Right forelimb (tissue), 1 donor: ENCODE measurements around the gene ATL2.

Experiments
- DNase-seq: peaks from one replicate; pipeline ENCODE4 v3.0.0-alpha.2; 2018

ATL2 gene

DNA sequence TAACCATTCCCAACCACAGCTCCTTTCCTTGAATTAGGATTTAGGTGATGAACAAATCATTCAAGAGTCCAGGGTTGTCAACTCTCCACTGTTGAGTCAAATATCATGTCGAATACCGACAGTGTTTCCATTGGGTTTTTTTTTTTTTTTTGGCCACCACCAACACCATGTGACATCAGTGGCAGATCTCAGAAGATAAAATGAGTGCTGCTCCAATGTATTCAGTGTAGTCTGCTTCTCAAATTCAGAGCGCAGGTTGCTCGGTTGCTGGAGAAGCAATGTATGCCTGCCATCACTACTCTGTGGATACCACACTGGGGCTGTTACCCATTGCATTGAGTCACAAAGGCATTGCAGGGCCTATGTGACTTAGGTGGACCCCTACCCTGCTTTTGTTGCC lies 10.8 kb upstream of the ATL2 start:
- DNase-seq: no peak

GRCh38 chr2:38386821-38387220 lies 9.7 kb upstream of the ATL2 start:
- DNase-seq: no peak

DNA sequence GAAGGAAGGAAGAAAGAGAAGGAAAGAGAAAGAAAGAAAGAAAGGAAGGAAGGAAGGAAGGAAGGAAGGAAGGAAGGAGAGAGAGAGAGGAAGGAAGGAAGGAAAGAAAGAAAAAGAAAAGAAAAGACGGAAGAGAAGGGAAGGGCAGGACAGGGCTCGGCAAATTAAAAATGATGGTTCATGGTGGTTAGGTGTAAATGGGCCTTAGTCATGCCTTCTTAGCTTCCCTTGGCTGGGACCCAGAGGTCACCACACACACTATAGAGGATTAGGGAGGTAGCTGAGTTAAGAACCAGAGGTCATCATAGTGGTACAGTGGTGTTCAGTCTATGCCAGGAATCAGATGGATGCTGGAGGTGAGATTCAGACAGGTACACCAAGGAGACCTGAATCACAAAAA lies 9.3 kb upstream of the ATL2 start:
- no peak for DNase-seq

DNA sequence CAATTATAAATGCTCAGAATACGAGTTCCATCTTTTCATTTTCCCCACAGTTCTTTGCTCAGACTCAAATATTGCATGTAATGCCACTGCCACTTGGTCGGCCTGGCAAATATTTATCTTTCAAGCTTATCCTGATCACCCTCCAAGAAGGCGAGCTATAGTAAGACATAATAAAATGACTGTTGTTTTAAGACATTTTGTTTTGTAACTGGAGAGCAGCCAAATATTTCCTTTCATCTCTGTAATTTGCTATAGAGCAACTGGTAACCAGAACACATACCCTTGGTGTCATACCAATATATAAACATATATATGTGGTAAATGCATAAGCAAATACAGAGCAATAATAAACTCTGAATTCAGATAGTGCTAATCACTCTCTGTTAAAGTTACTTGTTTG lies 7.3 kb upstream of the ATL2 start:
- DNase-seq: no peak

- DNase-seq: peak; percentile 44
These were observed 6.7 kb upstream of the ATL2 start for GRCh38 chr2:38383741-38384140.

- no peak for DNase-seq
These were observed 4.5 kb upstream of the ATL2 start for GRCh38 chr2:38381381-38382143.

DNA sequence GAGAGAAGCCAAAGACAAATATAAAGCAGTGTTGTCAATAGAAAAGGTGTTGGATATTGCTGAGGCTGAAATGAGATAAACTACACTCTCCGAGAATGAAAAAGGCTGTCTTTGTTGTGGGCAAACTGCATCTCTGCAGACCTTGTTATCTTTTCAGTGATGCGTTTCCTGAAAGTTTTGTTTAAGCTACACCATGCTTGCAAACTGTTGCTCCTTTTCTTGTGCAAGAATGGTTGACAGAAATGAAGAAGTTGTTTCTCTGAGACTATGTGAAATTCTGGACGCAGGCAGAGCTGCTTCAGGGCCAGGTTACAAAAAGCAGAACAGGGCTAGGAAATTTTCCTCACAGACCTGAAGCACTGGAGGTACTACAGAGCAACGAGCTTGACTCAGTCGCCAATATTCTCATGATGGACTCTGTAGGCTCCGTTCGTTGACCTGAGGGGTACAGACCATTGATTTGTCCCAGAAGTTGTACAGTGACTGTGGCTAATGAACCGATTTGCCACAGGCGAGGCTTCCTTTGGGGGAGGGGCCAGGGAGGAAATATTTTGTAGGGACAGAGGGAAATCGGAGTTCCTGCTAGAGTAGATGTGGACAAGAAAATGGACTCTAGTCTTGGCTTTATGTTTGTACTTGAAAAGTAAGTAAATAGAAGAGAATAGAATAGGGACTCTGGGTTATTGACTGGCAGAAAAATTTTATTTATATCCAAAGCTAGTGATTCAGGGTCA lies 3.5 kb upstream of the ATL2 start:
- no peak for DNase-seq

DNA sequence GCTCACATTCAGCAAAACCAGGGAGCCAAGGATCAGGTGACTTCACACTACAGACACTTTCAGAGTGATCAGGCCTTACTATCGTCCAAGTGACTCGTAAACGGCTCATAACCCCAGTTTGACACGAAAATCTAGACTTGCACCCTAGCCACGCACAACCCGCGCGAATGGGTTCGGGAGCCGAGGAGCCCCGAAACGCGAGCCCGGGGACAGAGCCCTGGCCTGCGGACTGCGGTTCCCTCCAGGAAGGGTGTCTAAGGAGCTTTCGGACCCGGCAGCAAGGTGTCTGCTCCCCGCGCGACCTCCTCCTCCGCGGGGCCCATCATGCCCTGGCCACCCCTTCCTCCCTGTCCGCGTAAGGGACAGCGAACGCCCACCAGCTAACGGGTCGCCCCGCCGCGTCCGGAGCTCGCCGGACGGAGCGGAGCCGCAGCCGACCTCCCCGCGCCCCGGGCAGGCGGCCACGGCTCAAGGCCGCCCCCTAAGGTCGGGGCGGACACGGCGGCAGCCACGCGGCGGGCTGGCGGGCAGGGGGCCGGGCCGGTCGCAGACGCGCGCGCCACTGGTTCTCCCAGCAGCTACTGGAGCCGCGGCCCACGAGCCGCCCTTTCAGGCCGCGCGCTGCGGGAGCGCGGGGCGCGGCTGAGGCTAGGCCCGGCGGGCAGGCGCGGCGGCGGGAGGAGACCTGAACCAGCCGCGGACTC lies 575 bp downstream of the ATL2 start:
- peak; percentile 75 for DNase-seq

DNA sequence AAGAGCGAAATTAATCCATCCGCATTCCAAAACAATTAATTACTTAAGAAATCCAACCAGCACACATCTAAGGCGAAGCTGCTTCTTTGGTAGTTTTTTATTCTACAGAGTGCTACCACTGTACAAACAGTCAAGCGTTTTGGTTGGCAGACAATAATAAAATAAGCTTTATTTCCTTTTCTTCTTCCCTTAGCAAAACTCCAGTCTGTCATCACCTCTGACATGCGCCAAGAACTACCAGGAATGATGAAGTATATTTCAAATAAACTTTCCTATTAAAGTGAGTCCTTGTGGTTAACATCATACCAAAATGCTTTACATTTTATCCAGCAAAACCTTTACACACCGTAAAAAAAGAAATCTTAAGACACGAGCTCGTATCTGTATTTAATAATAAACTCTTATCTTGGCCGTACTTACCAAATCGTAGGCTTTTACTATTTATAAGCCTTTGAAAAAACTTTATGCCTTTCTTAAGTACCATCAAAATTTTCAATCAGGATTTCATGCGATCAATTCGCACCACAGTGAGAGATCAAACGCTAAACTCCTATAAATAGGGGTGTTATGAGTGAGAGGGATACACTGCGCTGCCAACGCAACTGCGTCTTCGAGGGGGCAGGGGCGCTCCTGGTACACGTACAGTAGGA lies 1.3 kb downstream of the ATL2 start:
- DNase-seq: no peak

DNA sequence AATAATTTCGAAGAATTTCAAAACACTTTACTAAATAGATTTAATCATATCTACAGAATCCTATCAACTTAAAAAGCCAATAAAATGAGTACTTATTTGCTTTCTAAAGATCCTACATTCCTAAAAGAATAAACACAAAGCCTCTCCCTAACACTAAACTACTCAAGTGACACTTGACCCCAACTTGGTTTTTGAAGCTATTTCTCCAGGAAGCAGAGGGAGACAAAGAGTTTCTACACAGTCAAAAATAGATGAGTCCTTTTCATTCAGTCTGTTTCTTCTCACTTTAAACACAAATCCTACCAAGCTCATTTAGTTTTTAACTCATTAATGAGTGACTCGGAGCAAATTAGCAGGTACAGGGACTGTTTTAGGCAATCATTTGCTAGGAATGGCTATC lies 2.1 kb downstream of the ATL2 start:
- no peak for DNase-seq

DNA sequence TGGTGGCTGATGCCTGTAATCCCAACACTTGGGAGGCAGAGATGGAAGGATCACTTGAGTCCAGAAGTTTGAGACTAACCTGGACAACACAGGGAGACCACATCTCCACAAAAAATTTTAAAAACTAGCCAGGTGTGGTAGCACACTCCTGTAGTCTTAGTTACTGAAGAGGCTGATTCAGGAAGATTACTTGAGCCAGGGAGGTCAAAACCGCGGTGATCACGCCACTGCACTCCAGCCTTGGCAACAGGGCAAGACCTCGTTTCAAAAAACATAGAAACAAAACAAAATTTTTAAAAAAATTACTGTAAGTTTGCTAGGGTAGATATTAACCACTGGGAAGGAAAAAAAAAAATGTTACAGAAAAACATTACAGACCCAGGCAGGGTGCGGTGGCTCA lies 5.8 kb downstream of the ATL2 start:
- no peak for DNase-seq

GRCh38 chr2:38370664-38371063 lies 6.4 kb downstream of the ATL2 start:
- no peak for DNase-seq

- no peak for DNase-seq
These were observed 14.8 kb downstream of the ATL2 start for GRCh38 chr2:38362232-38362631.

DNA sequence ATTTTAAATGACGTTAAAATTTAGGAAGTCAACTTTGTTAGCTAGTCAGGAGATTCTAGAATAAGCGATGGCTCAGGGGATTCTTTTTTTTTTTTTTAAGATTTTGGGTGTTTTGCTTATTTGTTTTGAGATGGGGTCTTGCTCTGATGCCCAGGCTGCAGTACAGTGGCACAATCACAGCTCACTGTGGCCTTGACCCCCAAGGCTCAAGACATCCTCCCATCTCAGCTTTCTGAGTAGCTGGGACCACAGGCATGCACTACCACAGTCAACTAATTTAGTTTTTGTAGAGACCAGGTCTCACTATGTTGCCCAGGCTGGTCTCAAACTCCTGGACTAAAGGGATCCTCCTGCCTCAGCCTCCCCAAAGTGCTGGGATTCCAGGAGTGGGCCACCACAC lies 16.9 kb downstream of the ATL2 start:
- no peak for DNase-seq

- DNase-seq: no peak
These were observed 23.7 kb downstream of the ATL2 start for GRCh38 chr2:38353402-38353801.

GRCh38 chr2:38352336-38352735 lies 24.7 kb downstream of the ATL2 start:
- no peak for DNase-seq

GRCh38 chr2:38345323-38346038 lies 31.6 kb downstream of the ATL2 start:
- no peak for DNase-seq

- no peak for DNase-seq
These were observed 32.3 kb downstream of the ATL2 start for GRCh38 chr2:38344813-38345212.

DNA sequence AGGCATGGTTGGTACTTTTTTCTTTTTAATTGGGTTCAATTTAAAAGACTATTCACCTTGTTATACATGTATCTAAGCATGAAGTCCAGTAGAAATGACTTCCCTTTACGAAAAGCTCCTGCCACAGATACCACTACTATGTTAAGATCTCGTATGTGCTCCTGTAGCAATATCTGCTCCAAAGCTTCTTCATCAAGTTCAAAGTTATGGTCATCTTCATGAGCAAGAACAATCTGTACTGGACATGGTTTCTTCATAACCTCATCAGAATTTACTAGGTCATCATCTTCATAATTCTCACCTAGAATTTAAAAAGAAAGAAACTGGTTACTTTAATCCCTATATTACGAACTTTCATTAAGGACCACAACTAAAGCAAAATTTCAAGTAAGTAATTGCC lies 33.9 kb downstream of the ATL2 start:
- DNase-seq: no peak

DNA sequence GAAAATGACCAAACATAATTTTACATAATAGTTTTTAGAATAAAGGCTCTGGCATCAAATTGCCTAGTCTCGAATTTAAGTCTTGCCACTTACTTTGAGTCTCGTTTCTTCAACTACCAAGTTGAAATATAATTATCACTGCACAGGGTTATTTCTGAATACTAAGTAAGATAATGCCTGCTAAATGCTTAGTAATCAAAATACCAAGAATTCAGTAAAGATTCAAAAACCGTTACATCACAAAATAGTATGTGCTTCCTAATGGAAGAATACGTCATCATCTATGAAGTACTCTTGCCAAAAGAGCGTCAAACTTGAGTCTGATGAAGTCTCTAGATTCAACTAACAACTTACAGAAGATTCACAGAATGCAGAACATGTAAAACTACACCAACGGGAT lies 40.5 kb downstream of the ATL2 start:
- no peak for DNase-seq

DNA sequence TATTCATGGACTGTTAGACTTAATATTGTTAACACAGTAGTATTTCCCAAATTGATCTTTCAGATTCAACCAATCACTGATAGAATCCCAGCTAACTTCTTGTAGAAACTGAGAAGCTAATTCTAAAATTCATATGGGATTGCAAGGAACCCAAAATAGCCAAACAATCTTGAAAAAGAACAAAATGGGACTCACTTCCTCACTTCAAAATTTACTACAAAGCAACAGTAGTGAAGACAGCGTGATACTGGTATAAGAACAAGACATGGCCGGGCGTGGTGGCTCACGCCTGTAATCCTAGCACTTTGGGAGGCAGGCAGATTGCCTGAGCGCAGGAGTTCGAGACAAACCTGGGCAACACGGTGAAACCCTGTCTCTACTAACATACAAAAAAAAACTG lies 46.3 kb downstream of the ATL2 start:
- no peak for DNase-seq

GRCh38 chr2:38327580-38327979 lies 49.5 kb downstream of the ATL2 start:
- no peak for DNase-seq

DNA sequence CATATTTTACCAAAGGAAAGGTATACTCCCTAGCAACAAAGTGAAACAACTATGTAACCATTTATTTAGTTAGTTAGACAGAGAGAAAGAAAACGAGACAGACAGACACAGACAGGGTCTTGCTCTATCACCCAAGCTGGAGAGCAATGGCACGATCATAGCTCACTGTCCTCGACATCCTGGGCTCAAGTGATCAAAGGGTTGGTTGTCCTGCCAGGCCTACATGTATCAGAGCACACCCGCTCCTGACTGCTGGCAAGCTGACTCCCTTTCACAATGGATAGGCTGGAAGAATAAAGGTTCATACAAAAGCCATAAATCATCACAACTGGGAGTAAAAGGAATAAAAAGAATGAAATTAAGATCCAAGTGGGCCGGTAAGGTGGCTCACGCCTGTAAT lies 53.5 kb downstream of the ATL2 start:
- no peak for DNase-seq
